ENCODE measurements around the gene HRH2. TPM values are rescaled to one million over a fixed set of nuclear protein-coding genes. Genes with fewer than 3 reads are reported as not detected.

The HRH2 gene
- total RNA-seq, 3 donors from 2014 or later (not counting 1 experiment from before 2014, with no cell fraction given): 1.4 to 13.9 (median 3.1) TPM

GRCh38 chr5:175692235-175692995 is 34.5 kb downstream of the HRH2 start:
- DNase-seq: no peak
- no peak overlapping the region for H3K4me3 Mint-ChIP-seq
- Histone ChIP-seq H3K27ac (ENCODE audit: low read length) (no peak overlapping the region), H3K4me1 (ENCODE audit: control insufficient read depth, insufficient read depth, low read length) (peaks cover 40% of the 10 kb centered on the region), H3K27me3 (ENCODE audit: control insufficient read depth, insufficient read depth, low read length) (no peaks in the 10 kb centered on the region), H3K9me3 (ENCODE audit: control insufficient read depth, insufficient read depth, low read length) (no peaks in the 10 kb centered on the region), H3K36me3 (ENCODE audit: control insufficient read depth, insufficient read depth, low read length) (no peaks in the 10 kb centered on the region), H3K4me3 (ENCODE audit: low read length) (no peak overlapping the region)
- ATAC-seq: no peak
- intact Hi-C loops (cut with micrococcal nuclease): no loop called here
- 88% methylated on average over 16 of the region's 16 CpGs for WGBS (ENCODE audit: insufficient coverage)
- no peaks in the 10 kb centered on the region for H3K9me3 Mint-ChIP-seq
- no peaks in the 10 kb centered on the region for H3K36me3 Mint-ChIP-seq
- no peak overlapping the region for H3K27ac Mint-ChIP-seq
- H3K27me3 Mint-ChIP-seq (ENCODE audit: low read depth in 2 of 2): peaks cover 12 to 13% of the 10 kb centered on the region in 2 donors
- peaks cover 0 to 16% of the 10 kb centered on the region in 2 donors for H3K4me1 Mint-ChIP-seq
- TF ChIP-seq CTCF (IDR thresholded peaks at IDR 0.05): no peak

- ATAC-seq (no peak), DNase-seq (no peak)
- H3K4me1 ChIP-seq (ENCODE audit: control insufficient read depth, insufficient read depth, low read length): peaks cover 40% of the 10 kb centered on the region
- no peaks in the 10 kb centered on the region for H3K27me3 ChIP-seq (ENCODE audit: control insufficient read depth, insufficient read depth, low read length)
- no peaks in the 10 kb centered on the region for H3K36me3 Mint-ChIP-seq
- H3K4me3 ChIP-seq (ENCODE audit: low read length): no peak overlapping the region
- peaks cover 0 to 16% of the 10 kb centered on the region in 2 donors for H3K4me1 Mint-ChIP-seq
- no peaks in the 10 kb centered on the region for H3K9me3 ChIP-seq (ENCODE audit: control insufficient read depth, insufficient read depth, low read length)
- H3K4me3 Mint-ChIP-seq: no peak overlapping the region
- no peaks in the 10 kb centered on the region for H3K36me3 ChIP-seq (ENCODE audit: control insufficient read depth, insufficient read depth, low read length)
- no peak overlapping the region for H3K27ac Mint-ChIP-seq
- TF ChIP-seq CTCF (IDR thresholded peaks at IDR 0.05): no peak
- H3K27me3 Mint-ChIP-seq (ENCODE audit: low read depth in 2 of 2): peaks cover 12 to 13% of the 10 kb centered on the region in 2 donors
- H3K9me3 Mint-ChIP-seq: no peaks in the 10 kb centered on the region
- intact Hi-C loops (cut with micrococcal nuclease): no loop called here
- WGBS (ENCODE audit: insufficient coverage): 69% methylated on average over 11 of the region's 12 CpGs
- no peak overlapping the region for H3K27ac ChIP-seq (ENCODE audit: low read length)
Measured at GRCh38 chr5:175692996-175693710, 35.3 kb downstream of the HRH2 start.

- ATAC-seq (no peak), DNase-seq (no peak)
- Histone ChIP-seq H3K4me1 (ENCODE audit: control insufficient read depth, insufficient read depth, low read length) (peaks cover 40% of the 10 kb centered on the region), H3K4me3 (ENCODE audit: low read length) (no peak overlapping the region), H3K36me3 (ENCODE audit: control insufficient read depth, insufficient read depth, low read length) (no peaks in the 10 kb centered on the region), H3K27me3 (ENCODE audit: control insufficient read depth, insufficient read depth, low read length) (no peaks in the 10 kb centered on the region), H3K27ac (ENCODE audit: low read length) (no peak overlapping the region), H3K9me3 (ENCODE audit: control insufficient read depth, insufficient read depth, low read length) (no peaks in the 10 kb centered on the region)
- H3K27ac Mint-ChIP-seq: no peak overlapping the region
- peaks cover 12 to 13% of the 10 kb centered on the region in 2 donors for H3K27me3 Mint-ChIP-seq (ENCODE audit: low read depth in 2 of 2)
- 57% methylated on average over 5 of the region's 5 CpGs for WGBS (ENCODE audit: insufficient coverage)
- H3K36me3 Mint-ChIP-seq: no peaks in the 10 kb centered on the region
- no peak overlapping the region for H3K4me3 Mint-ChIP-seq
- peaks cover 0 to 16% of the 10 kb centered on the region in 2 donors for H3K4me1 Mint-ChIP-seq
- intact Hi-C loops (cut with micrococcal nuclease): no loop called here
- no peaks in the 10 kb centered on the region for H3K9me3 Mint-ChIP-seq
- TF ChIP-seq CTCF (IDR thresholded peaks at IDR 0.05): no peak
Measured at GRCh38 chr5:175693741-175694140, 35.9 kb downstream of the HRH2 start.
